H1 (cell line): ENCODE data around the gene AGAP1. TPM values are rescaled to one million over a fixed set of nuclear protein-coding genes. Genes with fewer than 3 reads are reported as not detected.
A peak's percentile ranks its signal among the peaks of the same experiment; 100 is the strongest.

Experiments used
- CTCF ChIA-PET: fragments of 300-600 bp; sonication (Branson Sonifier 250); formaldehyde crosslinking; loops from one replicate; lab custom pipeline; 2021; ENCODE audit not compliant: partially characterized antibody; lab: Charles Lee
- POLR2A ChIA-PET: fragments of 300-600 bp; sonication (Branson Sonifier 250); formaldehyde crosslinking; loops from one replicate; lab custom pipeline; 2021; ENCODE audit warnings: inconsistent platforms; ENCODE audit not compliant: partially characterized antibody; lab: Charles Lee
- DNase-seq, 2 experiments: peaks; one replicate each; pipeline versions ENCODE4 v3.0.0 to v3.0.0-alpha.2; 2010 to 2022; ENCODE audit warnings: low spot score in 2 of 2, low read depth in 1 of 2, mixed read lengths in 1 of 2
- FAIRE-seq: peaks from 2 replicates; lab custom pipeline; 2011; peaks lifted over from hg19 to GRCh38; lab: Jason Lieb, UNC
- H2AFZ ChIP-seq: 2 replicates; pipeline ENCODE4 v1.8.1; 2012; ENCODE audit warnings: low read length, inconsistent platforms
- H2AK5ac ChIP-seq: 2 replicates; pipeline ENCODE4 v1.6.1; 2013; ENCODE audit warnings: low read depth, low read length
- H2BK120ac ChIP-seq: replicated peaks from 2 replicates; pipeline ENCODE3; 2013; ENCODE audit warnings: low read depth, low read length, inconsistent platforms
- H2BK12ac ChIP-seq: 2 replicates; pipeline ENCODE4 v1.6.1; 2013; ENCODE audit warnings: low read depth, low read length
- H2BK15ac ChIP-seq: 2 replicates; pipeline ENCODE4 v1.6.1; 2013; ENCODE audit warnings: low read length
- H2BK20ac ChIP-seq: 2 replicates; pipeline ENCODE4 v1.6.1; 2013; ENCODE audit warnings: low read length
- H2BK5ac ChIP-seq: 2 replicates; pipeline ENCODE4 v1.6.1; 2013; ENCODE audit warnings: low read depth, low read length
- H3K14ac ChIP-seq: 2 replicates; pipeline ENCODE4 v1.6.1; 2013; ENCODE audit warnings: inconsistent platforms; ENCODE audit not compliant: insufficient read length
- H3K18ac ChIP-seq: 2 replicates; pipeline ENCODE4 v1.6.1; 2013; ENCODE audit warnings: low read length; ENCODE audit errors: extremely low read depth
- H3K23ac ChIP-seq: 2 replicates; pipeline ENCODE4 v1.6.1; 2013; ENCODE audit warnings: inconsistent platforms; ENCODE audit not compliant: insufficient read length
- H3K23me2 ChIP-seq: 2 replicates; pipeline ENCODE4 v1.6.1; 2013; ENCODE audit warnings: low read depth, low read length
- H3K27ac ChIP-seq: 2 replicates; pipeline ENCODE4 v1.6.1; 2011; ENCODE audit warnings: low read depth, low read length, inconsistent platforms
- H3K27me3 ChIP-seq, 4 experiments: replicated peaks in 1 of 4; 1 replicate in 1 of 4; 2 replicates in 3 of 4; pipeline versions ENCODE4 v1.6.1 to v1.8.1; 2011 to 2013; ENCODE audit warnings: low read length in 3 of 4, mild to moderate bottlenecking in 3 of 4, inconsistent platforms in 2 of 4, mixed read lengths in 2 of 4, moderate library complexity in 1 of 4; ENCODE audit not compliant: control insufficient read depth in 3 of 4, insufficient read depth in 3 of 4; ENCODE audit errors: extremely low read depth in 1 of 4
- H3K36me3 ChIP-seq, 4 experiments: 2 replicates each; pipeline versions ENCODE4 v1.6.1 to v1.8.1; 2011 to 2013; ENCODE audit warnings: mild to moderate bottlenecking in 4 of 4, low read length in 3 of 4, moderate library complexity in 2 of 4, control low read depth in 1 of 4, inconsistent platforms in 1 of 4; ENCODE audit not compliant: insufficient read depth in 4 of 4, control insufficient read depth in 2 of 4
- H3K4ac ChIP-seq: replicated peaks from 2 replicates; pipeline ENCODE3; 2013; ENCODE audit warnings: low read length, low read depth, mixed read lengths, inconsistent platforms; ENCODE audit not compliant: insufficient read length
- H3K4me1 ChIP-seq, 4 experiments: replicated peaks in 1 of 4; 1 replicate in 1 of 4; 2 replicates in 3 of 4; pipeline versions ENCODE4 v1.6.1 to v1.8.1; 2011 to 2013; ENCODE audit warnings: low read length in 3 of 4, inconsistent platforms in 2 of 4, mixed read lengths in 1 of 4; ENCODE audit not compliant: insufficient read depth in 4 of 4, control insufficient read depth in 3 of 4
- H3K4me2 ChIP-seq, 2 experiments: 2 replicates each; pipeline versions ENCODE4 v1.6.1 to v1.8.1; 2011 to 2013; ENCODE audit warnings: low read depth in 2 of 2, low read length in 2 of 2, control low read depth in 1 of 2, inconsistent platforms in 1 of 2, mild to moderate bottlenecking in 1 of 2; ENCODE audit not compliant: insufficient read depth in 1 of 2
- H3K4me3 ChIP-seq, 4 experiments: fragments of 200-600, 300-600 bp in 1 of 4; sonication (generic), shearing (Covaris generic), sonication (Bioruptor Twin) in 1 of 4; 2 replicates each; pipeline versions ENCODE4 v1.5.1 to v1.8.1; 2011 to 2016; ENCODE audit warnings: low read length in 4 of 4, low read depth in 3 of 4, control low read depth in 2 of 4, inconsistent platforms in 2 of 4, mild to moderate bottlenecking in 2 of 4, mixed read lengths in 1 of 4, moderate library complexity in 1 of 4; ENCODE audit not compliant: insufficient read depth in 2 of 4; ENCODE audit errors: extremely low read depth in 1 of 4
- H3K56ac ChIP-seq: replicated peaks from 2 replicates; pipeline ENCODE3; 2013; ENCODE audit warnings: low read depth, mild to moderate bottlenecking, mixed read lengths, low read length, inconsistent platforms; ENCODE audit not compliant: insufficient read length
- H3K79me1 ChIP-seq: 2 replicates; pipeline ENCODE4 v1.6.1; 2013; ENCODE audit warnings: low read depth, low read length, control low read depth
- H3K79me2 ChIP-seq, 2 experiments: 2 replicates each; pipeline versions ENCODE4 v1.6.1 to v1.8.1; 2012 to 2013; ENCODE audit warnings: low read length in 2 of 2, mild to moderate bottlenecking in 2 of 2, inconsistent platforms in 1 of 2; ENCODE audit not compliant: insufficient read depth in 2 of 2, control insufficient read depth in 1 of 2
- H3K9ac ChIP-seq, 4 experiments: replicated peaks in 1 of 4; 1 replicate in 1 of 4; 2 replicates in 3 of 4; pipeline versions ENCODE4 v1.6.1 to v1.8.1; 2011 to 2013; ENCODE audit warnings: low read depth in 3 of 4, low read length in 3 of 4, control low read depth in 2 of 4, mild to moderate bottlenecking in 2 of 4, moderate library complexity in 2 of 4, inconsistent platforms in 1 of 4; ENCODE audit errors: extremely low read depth in 1 of 4
- H3K9me3 ChIP-seq, 2 experiments: 2 replicates each; pipeline versions ENCODE4 v1.6.1 to v1.8.1; 2012 to 2013; ENCODE audit warnings: mild to moderate bottlenecking in 2 of 2, moderate library complexity in 2 of 2, control low read depth in 1 of 2, inconsistent platforms in 1 of 2, low read depth in 1 of 2, low read length in 1 of 2, mixed read lengths in 1 of 2; ENCODE audit not compliant: insufficient read depth in 2 of 2
- H4K20me1 ChIP-seq, 2 experiments: replicated peaks in 1 of 2; 2 replicates each; pipeline versions ENCODE3 to v1.8.1; 2011 to 2013; ENCODE audit warnings: inconsistent platforms in 2 of 2, low read length in 2 of 2, mild to moderate bottlenecking in 1 of 2; ENCODE audit not compliant: insufficient read depth in 2 of 2, control insufficient read depth in 1 of 2
- H4K5ac ChIP-seq: 2 replicates; pipeline ENCODE4 v1.6.1; 2013; ENCODE audit warnings: low read length, low read depth, mixed read lengths, inconsistent platforms; ENCODE audit not compliant: insufficient read length
- H4K8ac ChIP-seq: 2 replicates; pipeline ENCODE4 v1.8.0; 2013; ENCODE audit warnings: mild to moderate bottlenecking, moderate library complexity, low read length, inconsistent platforms; ENCODE audit not compliant: insufficient read depth; ENCODE audit errors: extremely low read depth
- H4K91ac ChIP-seq: replicated peaks from 2 replicates; pipeline ENCODE3; 2013; ENCODE audit warnings: low read length, mixed read lengths, inconsistent platforms; ENCODE audit not compliant: insufficient read length
- CHD2 ChIP-seq: IDR thresholded peaks from 2 replicates; pipeline ENCODE4 v1.6.1; 2012; ENCODE audit warnings: low read length, improper control_type of control experiment
- KDM1A ChIP-seq: fragments of 200-600, 300-600 bp; sonication (generic); IDR thresholded peaks from 2 replicates; pipeline ENCODE4 v1.7.1; 2016; ENCODE audit warnings: mild to moderate bottlenecking, low read length, borderline replicate concordance
- KDM5A ChIP-seq: fragments of 200-600 bp; IDR thresholded peaks from 2 replicates; pipeline ENCODE4 v1.7.1; 2012; ENCODE audit warnings: mild to moderate bottlenecking, low read length, inconsistent platforms, mixed read lengths
- NRF1 ChIP-seq: IDR thresholded peaks from 2 replicates; pipeline ENCODE4 v1.6.1; 2011; ENCODE audit warnings: mild to moderate bottlenecking, low read depth, low read length, improper control_type of control experiment
- RAD21 ChIP-seq, 2 experiments: IDR thresholded peaks in 1 of 2; conservative IDR thresholded peaks in 1 of 2; 2 replicates each; pipeline ENCODE4 v1.6.1; 2011; ENCODE audit warnings: low read depth in 2 of 2, low read length in 2 of 2, improper control_type of control experiment in 1 of 2, inconsistent platforms in 1 of 2, mild to moderate bottlenecking in 1 of 2, moderate library complexity in 1 of 2
- TAF7 ChIP-seq: optimal IDR thresholded peaks from 2 replicates; pipeline ENCODE3; 2011; ENCODE audit warnings: low read depth, mild to moderate bottlenecking, inconsistent platforms, low read length, moderate library complexity, borderline replicate concordance
- WGBS, 2 experiments: shearing (Covaris generic) in 1 of 2; methylation state at CpG; one replicate each; pipeline versions ENCODE4 v1.1.6 to v1.1.7; 2013 to 2015; ENCODE audit warnings: low lambda C conversion rate in 2 of 2, mixed read lengths in 2 of 2, inconsistent platforms in 1 of 2, low coverage in 1 of 2, missing lambda C conversion rate in 1 of 2; ENCODE audit not compliant: insufficient replicate concordance in 2 of 2, insufficient coverage in 1 of 2, insufficient read length in 1 of 2; ENCODE audit errors: extremely low coverage in 1 of 2, missing lambda C conversion rate in 1 of 2; 5-methylcytosine and 5-hydroxymethylcytosine counted together
- polyA plus RNA-seq, 7 experiments: library from polyadenylated mRNA; depleted of rRNA in 3 of 7; stranded (reverse) in 5 of 7; unstranded in 2 of 7; fragments of >200 nt in 5 of 7; fragments of 200-250 nt in 2 of 7; gene quantifications; 1 replicate in 5 of 7; 2 replicates in 1 of 7; 4 replicates in 1 of 7; pipeline versions ENCODE4 v1.2.1 to v1.2.3, GENCODE V29; 2011 to 2013; ENCODE audit warnings: missing spikeins in 2 of 7, mixed read lengths in 2 of 7
- total RNA-seq: library from RNA; stranded (reverse); fragmentation: NEBNext Ultra II Directional; extraction: Animal tissue kit (Norgen Biotek cat#: 25700); gene quantifications from 2 replicates; pipeline ENCODE4 v1.2.1, GENCODE V29; 2021
- TF ChIP-seq, protein P1 (sequence below), 3 experiments: IDR thresholded peaks; 1 replicate in 2 of 3; 2 replicates in 1 of 3; pipeline versions ENCODE4 v1.5.1 to v1.6.1; 2011; ENCODE audit warnings: low read length in 3 of 3, mild to moderate bottlenecking in 3 of 3, inconsistent platforms in 2 of 3, low read depth in 1 of 3, moderate library complexity in 1 of 3; ENCODE audit not compliant: insufficient read depth in 1 of 3; ENCODE audit errors: control extremely low read depth in 1 of 3
- TF ChIP-seq, protein P2 (sequence below): IDR thresholded peaks from 2 replicates; pipeline ENCODE4 v1.6.1; 2012; ENCODE audit warnings: low read length, inconsistent platforms

AGAP1 gene
- total and polyA plus RNA-seq, 2 of the 8 experiments (the other 6 are each of a cell fraction or from before 2014, with no cell fraction given), result 18.1 to 39.4 TPM

DNA sequence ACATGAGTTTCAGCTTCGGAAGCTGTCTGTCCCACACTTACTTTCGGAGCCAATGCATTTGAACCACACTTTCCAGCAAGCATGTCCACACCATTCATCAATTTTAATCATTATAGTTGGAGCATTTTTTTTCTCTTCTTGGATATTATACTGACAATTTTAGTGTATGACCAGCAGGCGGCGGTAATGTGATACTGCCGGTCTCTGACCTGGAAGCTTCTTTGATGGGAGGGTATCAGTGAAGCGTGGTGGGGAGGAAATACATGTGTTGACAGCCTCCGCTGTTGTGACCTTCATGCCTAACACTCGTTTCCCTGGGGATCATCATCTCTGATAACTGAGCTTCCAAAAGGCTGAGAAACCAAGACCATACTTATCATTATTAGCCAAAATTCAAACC, 442.6 kb downstream of the AGAP1 start:
- H3K23me2 ChIP-seq, result no peaks in the 10 kb centered on the region; the same call in 1 of the 2 replicates

More for the DNA sequence above, 442.6 kb downstream of the AGAP1 start:
- H2AFZ ChIP-seq, result no peak overlapping the region
- no peak overlapping the region for H4K91ac ChIP-seq
- no peak overlapping the region for H2BK15ac ChIP-seq
- no peak overlapping the region for H2AK5ac ChIP-seq
- H3K14ac ChIP-seq, result no peak overlapping the region
- no peak overlapping the region for H2BK20ac ChIP-seq
- no peak overlapping the region for H2BK12ac ChIP-seq
- no peak overlapping the region for H4K8ac ChIP-seq
- 51% methylated on average over 8 of the region's 8 CpGs; no CpG with 5 or more reads in 1 of the 2 experiments for WGBS, 2 experiments
- peaks cover 0 to 5% of the 10 kb centered on the region in 2 experiments; a peak in 1 of 4 replicates for H3K9me3 ChIP-seq
- no peaks in the 10 kb centered on the region; a peak in 1 of 7 replicates for H3K27me3 ChIP-seq
- no peak overlapping the region for H3K18ac ChIP-seq
- H3K79me1 ChIP-seq, result no peaks in the 10 kb centered on the region
- no peak overlapping the region for H3K4me3 ChIP-seq
- no peak overlapping the region for H4K5ac ChIP-seq
- TF ChIP-seq NRF1, result no peak
- no peak for TF ChIP-seq CHD2
- TF ChIP-seq RAD21 (IDR thresholded peaks at IDR 0.05 in 1 of 2, conservative IDR thresholded peaks at IDR 0.05 in 1 of 2; ENCODE audit: low read depth in 2 of 2, low read length in 2 of 2), result peak; percentile 77 to 78
- TF ChIP-seq, protein P1, sequence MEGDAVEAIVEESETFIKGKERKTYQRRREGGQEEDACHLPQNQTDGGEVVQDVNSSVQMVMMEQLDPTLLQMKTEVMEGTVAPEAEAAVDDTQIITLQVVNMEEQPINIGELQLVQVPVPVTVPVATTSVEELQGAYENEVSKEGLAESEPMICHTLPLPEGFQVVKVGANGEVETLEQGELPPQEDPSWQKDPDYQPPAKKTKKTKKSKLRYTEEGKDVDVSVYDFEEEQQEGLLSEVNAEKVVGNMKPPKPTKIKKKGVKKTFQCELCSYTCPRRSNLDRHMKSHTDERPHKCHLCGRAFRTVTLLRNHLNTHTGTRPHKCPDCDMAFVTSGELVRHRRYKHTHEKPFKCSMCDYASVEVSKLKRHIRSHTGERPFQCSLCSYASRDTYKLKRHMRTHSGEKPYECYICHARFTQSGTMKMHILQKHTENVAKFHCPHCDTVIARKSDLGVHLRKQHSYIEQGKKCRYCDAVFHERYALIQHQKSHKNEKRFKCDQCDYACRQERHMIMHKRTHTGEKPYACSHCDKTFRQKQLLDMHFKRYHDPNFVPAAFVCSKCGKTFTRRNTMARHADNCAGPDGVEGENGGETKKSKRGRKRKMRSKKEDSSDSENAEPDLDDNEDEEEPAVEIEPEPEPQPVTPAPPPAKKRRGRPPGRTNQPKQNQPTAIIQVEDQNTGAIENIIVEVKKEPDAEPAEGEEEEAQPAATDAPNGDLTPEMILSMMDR (IDR thresholded peaks at IDR 0.05; ENCODE audit: control extremely low read depth in 1 of 3, insufficient read depth in 1 of 3, low read depth in 1 of 3, low read length in 3 of 3), result peak; percentile 28 to 70 (median 60)
- TF ChIP-seq KDM5A, result no peak
- no peak for TF ChIP-seq TAF7
- TF ChIP-seq, protein P2, sequence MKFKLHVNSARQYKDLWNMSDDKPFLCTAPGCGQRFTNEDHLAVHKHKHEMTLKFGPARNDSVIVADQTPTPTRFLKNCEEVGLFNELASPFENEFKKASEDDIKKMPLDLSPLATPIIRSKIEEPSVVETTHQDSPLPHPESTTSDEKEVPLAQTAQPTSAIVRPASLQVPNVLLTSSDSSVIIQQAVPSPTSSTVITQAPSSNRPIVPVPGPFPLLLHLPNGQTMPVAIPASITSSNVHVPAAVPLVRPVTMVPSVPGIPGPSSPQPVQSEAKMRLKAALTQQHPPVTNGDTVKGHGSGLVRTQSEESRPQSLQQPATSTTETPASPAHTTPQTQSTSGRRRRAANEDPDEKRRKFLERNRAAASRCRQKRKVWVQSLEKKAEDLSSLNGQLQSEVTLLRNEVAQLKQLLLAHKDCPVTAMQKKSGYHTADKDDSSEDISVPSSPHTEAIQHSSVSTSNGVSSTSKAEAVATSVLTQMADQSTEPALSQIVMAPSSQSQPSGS, result no peak
- TF ChIP-seq KDM1A, result no peak
- peaks cover 0 to 2% of the 10 kb centered on the region in 2 experiments for H4K20me1 ChIP-seq
- H2BK5ac ChIP-seq, result no peak overlapping the region
- POLR2A ChIA-PET, result no interaction called here
- no peak overlapping the region for H3K56ac ChIP-seq
- peaks cover 0 to 7% (median under 1%) of the 10 kb centered on the region in 4 experiments; a peak in 2 of 8 replicates for H3K36me3 ChIP-seq
- H2BK120ac ChIP-seq, result no peak overlapping the region
- no peak overlapping the region for H3K4ac ChIP-seq
- H3K4me1 ChIP-seq, result 0 out of 7 replicates have a peak, but pooled peaks cover 0 to 2% (median 0%) of the 10 kb centered on the region in 4 experiments
- FAIRE-seq (no peak), DNase-seq (no peak)
- CTCF ChIA-PET, result interaction anchor here (0.6 to 7.8 kb wide), 65 partner anchors 9 to 1264 kb away, joined by 3 to 87 read pairs (median 4); no protein-coding TSS in a partner anchor
- no peaks in the 10 kb centered on the region for H3K79me2 ChIP-seq
- H3K9ac ChIP-seq, result no peak overlapping the region
- H3K23ac ChIP-seq, result no peak overlapping the region
- H3K27ac ChIP-seq, result no peak overlapping the region
- H3K4me2 ChIP-seq, result no peak overlapping the region
